HG02884 (cell line): Measurements from ENCODE around the gene CDC14A.
"Not testable (repeated sequence)": the region's sequence is repeated elsewhere in the genome, so short reads cannot be mapped to it uniquely, and the experiment has no call there.

Source experiments
- ATAC-seq: cut with Tn5 transposase; IDR thresholded peaks from one replicate; pipeline ENCODE4 v1.9.1; 2021; ENCODE audit warnings: mild to moderate bottlenecking, moderate library complexity; ENCODE audit not compliant: unreplicated experiment

The CDC14A gene

DNA sequence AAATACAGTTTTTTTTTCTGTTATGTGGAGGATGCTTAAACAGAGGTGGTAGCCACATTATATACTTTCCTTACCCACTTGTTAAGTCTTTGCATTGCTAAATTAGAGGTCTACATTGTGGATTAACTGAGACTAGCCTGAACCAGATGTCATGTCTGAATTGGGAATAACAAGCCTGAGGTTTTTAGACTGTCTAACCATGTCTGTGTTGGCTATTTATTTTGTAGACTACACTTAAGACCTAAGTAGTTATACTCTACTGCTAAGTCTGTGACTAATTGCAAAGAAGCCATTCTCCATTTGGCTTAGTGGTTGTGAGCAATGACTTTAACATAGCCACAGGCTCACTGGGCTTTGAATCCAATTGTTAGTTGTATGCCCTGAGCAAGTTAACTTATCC lies 45.4 kb downstream of the CDC14A start:
- ATAC-seq = no peak

DNA sequence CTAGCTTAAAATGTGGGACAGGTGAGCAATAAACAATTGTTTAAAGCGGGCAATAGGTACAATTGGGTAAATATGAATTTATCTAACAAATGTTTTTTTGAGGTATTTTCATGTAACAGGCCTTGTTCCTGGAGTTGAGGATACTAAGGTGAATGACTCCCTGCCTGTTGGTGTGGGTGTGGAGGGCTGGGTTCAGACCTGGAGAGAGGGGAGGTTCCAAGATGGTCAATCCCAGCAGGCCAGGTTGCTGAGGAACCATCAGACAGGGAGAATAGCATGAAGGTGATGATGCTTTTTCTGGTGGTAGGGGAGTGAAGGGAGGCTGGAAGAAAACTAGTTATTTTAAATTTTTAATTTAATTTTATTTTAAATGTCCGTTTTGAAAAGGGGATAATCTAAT lies 46.3 kb downstream of the CDC14A start:
- ATAC-seq = no peak

DNA sequence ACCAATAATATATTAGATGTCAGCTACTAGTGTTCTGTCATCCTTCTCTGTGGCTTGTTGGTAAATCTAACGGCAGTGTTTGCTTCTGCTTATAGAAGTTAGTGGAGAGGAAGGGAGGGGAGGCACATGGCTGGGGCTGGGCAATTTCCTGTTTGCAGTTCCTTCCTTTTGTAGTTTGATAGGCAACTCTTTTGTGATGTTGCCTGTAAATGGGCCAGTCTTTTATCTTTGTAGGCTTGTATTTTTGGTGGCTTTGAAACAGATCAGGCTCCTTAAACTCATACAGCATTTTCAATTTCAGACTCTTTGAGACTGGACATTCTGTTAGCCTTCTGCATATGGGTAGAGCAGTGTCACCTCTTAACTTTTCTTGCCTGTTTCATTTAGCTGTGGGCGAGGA lies 48.1 kb downstream of the CDC14A start:
- peak; percentile 67 for ATAC-seq

DNA sequence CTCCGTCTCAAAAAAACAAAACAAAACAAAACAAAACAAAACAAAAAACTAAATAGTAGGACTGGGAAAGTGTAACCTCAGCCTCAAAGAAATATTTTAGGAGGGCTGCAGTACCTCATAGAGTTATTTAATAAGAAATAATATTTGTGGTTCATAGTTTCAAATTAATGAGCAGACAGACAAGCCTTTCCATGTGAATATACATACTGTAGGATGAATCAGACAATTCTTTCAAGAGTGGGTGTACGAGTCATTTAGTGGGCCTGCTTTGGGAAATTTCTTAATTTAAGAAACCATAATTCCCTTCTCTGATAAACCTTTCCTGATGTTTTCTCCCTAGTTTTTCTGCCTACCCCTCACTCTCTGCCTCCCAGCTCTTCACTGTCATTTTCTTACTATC lies 52.5 kb downstream of the CDC14A start:
- ATAC-seq = no peak

DNA sequence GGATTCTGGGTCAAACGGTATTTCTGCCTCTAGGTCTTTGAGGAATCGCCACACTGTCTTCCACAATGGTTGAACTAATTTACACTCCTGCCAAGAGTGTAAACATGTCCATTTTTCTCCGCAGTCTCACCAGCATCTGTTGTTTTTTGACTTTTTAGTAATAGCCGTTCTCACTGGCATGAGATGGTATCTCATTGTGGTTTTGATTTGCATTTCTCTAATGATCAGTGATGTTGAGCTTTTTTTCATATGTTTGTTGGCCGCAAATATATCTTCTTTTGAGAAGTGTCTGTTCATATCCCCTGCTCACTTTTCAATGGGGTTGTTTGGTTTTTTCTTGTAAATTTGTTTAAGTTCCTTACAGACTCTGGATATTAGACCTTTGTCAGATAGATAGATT lies 53.6 kb downstream of the CDC14A start:
- not testable (repeated sequence) for ATAC-seq

DNA sequence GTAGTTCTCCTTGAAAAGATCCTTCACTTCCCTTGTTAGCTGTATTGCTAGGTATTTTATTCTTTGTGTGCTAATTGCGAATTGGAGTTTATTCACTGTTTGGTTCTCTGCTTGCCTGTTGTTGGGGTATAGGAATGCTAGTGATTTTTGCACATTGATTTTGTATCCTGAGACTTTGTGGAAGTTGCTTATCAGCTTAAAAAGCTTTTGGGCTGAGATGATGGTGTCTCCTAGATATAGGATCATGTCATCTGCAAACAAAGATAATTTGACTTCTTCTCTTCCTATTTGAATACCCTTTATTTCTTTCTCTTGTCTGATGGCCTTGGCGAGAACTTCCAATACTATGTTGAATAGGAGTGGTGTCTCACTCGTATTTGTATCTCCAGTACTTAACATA lies 55.1 kb downstream of the CDC14A start:
- ATAC-seq = not testable (repeated sequence)

DNA sequence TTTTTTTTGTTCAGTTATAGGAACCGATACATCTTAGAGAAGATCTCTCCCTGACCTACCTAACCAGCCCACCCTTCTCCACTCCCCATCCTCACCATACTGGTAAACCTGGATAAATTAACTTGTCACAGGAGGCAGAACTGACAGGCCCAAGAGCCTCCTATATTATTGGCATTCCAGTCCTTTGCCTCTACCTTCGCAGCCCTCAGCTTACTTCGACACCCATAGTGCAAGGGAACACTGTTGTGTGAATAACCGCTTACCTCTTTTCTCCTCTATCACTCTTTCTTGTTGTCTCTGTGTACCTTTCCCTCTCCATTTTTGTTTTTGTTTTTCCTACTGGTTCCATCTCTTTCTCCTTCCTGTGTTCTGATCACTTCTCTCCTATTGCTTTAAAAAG lies 58.7 kb downstream of the CDC14A start:
- ATAC-seq = no peak

DNA sequence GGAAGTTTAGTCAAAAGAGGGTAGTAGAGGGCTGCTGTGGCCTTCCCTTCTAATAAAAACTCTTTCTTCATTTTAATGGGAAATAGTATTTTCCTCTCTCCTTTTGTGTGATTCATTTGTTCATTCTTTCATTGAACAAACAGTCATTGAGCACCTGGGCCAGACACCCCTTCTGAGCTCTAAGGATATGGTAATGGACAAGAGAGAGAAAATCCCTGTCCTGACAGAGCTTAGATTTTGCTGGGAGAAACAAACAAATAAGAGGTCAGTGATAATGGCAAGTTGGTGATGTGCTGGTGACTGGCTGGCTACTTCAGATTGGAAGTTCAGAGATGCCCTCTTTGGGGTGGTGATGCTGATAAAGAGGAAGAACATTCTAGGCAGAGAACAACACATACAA lies 59.3 kb downstream of the CDC14A start:
- no peak for ATAC-seq

DNA sequence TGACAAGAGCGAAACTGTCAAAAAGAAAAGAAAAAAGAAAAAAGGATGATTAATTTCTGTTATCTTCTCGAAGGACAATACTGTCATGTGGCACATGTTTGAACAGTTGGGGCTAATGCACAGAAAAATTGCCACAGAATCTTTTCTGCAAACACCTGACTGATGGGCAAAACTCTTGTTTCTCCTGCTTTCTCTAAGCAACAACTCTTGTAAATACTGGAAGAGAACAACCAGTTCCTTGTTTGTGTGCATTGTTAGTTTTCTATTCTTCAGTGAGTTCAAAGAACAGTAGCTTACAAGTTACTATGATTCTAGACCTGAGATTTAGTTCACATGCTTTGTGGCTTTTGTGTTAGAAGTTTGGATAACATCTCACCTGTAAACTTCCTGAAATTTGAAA lies 60.7 kb downstream of the CDC14A start:
- ATAC-seq = no peak

DNA sequence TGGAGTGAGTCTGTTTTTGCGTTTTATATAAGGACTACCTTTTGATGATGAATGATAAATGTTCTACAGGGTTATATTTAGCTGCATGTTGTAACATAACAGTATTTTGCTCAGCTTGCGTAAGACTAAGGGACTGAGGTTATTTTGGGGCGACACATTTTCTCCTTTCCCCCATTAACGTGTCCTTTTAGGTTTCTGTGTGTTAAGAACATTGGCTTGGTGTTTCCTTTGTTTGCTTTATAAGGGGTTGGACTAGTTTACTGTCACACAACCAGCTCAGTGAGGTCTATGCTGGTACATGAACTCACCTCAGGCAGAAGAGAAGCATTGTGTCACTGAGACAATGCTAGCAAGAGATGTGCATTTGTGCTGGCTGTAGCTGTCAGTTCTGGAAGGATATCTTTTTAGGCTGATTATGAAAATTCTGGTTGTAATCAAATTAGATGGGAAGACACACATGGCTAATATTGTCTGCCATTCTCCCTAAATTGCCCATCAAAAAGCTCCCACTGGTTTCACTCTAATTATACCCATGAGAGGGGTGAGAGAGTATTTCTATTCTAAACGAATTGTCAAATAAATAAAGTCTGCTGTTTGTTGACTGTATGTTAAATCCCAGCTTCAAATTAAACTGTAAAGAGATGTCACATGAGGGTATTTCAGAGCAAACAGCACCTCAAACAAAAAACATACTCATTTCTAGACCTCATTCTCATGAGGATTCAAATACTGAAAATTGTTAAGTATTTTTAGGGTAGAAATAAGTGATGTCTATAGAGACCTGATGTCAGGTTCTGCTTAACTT lies 62.6 kb downstream of the CDC14A start:
- ATAC-seq = no peak

DNA sequence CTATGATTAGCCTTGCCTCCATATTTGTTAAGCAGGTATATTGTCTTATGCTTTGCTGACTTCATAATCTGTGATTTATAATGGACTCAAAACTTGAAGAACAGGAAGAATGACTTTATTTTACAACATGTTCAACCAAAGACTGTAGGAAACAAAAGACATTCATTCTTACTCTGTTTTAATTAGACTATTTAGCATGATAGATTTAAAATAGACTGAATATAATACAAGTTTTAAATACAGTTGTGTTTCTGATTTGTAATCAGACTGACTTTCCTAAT lies 63.1 kb downstream of the CDC14A start:
- no peak for ATAC-seq

DNA sequence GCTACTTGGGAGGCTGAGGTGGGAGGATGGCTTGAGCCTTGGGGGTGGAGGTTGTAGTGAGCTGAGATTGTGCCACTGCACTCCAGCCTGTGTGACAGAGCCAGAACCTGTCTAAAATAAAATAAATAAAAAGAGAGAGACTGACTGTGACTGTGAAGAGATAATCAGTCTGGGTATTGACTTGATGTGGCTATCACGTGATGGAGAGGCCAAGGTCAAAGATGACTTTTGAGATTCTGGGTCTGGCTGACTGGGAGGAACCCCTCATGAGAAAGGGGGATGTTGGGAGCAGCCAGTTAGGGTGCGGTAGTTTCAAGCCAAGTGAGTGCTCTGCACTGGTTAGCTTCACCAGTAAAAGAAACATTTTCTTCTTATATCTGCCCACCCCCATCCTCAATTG lies 66.8 kb downstream of the CDC14A start:
- no peak for ATAC-seq

DNA sequence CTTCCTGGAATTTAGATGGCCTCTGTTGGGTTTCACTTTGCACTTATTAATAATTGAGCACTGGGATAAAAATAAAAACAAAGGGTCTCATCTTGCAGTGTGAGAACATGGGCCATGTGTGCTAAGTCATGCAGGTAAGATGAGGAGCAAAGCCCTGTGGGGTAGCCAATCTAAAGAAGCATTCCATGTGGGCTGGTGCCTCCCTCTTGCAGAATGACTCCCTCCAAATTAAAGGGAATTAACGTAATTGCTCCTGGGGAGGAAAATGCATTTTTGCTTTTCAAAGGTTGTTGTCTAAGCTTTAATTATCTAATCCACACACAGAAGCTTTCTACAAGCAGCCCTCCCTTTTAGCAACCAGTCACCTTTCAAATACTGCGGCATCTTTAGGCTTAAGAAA lies 69.8 kb downstream of the CDC14A start:
- no peak for ATAC-seq

DNA sequence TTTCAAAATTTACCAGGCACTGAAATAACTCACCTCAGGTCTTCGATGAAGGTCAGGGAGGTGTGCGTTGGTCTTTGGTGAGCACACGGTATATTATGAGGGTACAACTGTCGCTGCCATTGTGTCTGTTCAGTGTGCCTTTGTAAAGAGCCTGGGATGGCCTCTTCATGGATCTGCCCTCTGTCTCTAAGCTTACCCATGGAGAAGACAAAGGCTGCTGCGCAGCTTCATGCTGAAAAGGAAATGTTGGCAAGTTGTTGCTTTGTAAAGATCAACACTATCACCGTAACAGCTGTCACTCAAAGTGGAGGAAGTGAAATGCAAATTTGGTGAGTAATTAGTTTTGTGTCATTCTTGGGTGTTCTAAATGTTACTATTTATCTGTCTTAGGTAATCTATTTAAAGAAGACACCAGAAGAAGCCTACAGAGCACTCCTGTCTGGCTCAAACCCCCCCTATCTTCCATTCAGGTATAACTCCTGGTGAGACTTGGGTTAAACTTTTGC lies 71.6 kb downstream of the CDC14A start:
- peak; percentile 88 for ATAC-seq

DNA sequence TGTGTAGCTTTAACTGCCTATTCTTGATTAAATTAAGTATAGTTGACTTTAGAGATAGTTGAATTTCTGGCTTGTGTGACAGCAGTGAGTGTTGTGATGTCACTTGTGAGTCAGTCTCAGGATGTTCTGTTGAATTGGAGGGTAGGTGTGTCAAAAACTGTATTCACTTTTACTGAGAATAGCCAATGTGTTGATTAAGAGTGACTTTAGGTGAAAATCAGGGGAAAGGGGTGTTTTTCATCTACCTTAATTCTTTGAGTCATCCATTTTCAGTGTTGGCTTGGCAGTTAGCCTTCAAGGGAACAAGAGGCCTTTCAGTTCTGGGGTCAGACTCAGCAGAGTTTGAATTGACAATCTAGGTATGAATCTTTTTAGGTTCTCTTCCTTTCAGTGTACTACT lies 75.9 kb downstream of the CDC14A start:
- ATAC-seq = no peak

DNA sequence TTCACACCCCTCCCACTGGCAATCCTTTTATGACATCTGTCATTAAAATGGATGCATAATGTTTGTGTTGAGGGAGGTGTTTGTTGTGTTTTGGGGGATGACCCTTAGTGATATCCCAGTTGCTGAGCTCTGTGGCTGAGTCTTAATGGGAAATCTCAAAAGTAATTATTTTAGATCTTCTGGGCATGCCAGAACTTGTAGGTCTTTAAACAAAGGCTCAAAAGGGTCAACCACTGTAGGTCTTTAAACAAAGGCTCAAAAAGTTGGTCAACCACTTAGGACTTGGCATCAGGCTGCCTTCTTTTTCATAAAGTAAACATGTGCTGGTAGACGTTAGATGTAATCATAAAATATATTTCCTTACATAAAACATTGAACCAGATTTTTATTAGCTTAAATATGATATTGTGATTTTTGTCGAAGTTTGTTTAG lies 78.0 kb downstream of the CDC14A start:
- ATAC-seq = no peak

DNA sequence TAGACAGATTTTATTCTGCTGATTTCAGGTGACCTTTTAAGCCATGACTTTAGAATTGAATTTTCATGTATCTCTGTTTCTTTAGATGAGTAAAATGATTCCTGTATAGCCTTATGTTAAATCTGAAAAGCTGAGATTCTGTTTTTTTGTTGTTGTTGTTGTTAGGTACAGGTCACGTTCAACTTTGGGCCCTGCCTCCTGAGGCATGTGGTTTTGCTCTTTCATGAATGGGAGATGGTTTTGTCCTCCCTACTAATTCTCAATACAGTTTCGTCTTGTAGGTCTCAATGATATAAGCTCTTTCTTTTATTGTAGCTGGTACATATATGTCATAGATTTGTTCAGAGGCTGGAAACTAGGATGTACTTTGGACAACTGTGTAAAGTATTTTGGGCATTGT lies 79.6 kb downstream of the CDC14A start:
- no peak for ATAC-seq

DNA sequence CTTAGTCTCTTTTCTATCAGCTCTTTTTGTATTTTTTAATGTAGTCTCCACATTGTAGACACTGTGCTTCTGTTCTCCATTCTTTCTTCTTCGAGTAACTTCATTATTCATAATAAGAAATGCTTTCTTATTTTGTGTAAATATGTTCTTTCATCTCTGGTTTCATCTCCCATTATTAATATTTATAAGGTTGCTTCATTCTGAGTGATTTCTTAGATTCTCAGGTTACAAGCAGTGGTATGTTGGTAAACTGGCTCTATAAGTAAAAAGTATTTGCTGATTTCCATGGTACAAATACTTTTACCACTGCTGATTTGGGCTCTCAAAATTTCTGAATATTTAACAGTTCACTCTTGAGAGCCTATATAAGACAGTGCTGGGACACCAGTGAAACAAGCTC lies 81.3 kb downstream of the CDC14A start:
- ATAC-seq = no peak

DNA sequence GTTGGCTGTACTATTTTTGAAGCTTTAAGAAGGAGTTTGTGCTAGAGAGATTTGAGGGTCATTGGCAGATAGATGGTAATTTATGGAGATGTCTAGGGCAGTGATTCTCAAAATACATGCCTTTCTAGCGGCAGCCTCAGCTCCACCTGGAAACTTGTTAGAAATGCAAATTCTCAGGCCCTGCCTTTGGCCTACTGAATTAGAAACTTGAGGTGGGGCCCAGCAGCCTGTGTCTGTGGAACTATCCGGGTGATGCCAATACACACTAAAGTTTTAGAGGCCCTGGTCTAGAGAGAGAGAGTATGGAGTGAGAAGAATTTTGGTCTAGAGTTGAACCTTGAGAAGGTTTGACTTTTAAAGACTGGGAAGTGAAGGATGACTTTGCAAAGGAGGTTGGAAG lies 82.5 kb downstream of the CDC14A start:
- ATAC-seq = no peak

DNA sequence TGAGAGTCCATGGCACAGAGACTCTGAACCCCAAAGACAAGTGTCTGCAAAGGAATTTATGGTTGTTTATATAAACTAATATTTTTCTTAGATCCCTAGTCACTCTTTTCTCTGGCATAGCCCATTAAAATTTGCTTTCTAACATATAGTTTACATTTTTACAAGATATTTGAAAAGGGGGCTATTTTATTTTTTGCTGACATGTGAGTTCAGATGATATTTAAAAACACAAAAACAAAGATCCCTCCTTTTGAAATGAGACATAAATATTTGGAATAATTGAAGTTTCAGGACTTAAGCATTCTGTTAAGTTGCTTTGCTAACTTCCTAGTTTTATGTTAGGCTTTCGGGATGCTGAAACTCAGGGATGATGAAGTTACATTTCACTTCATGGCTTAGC lies 86.1 kb downstream of the CDC14A start:
- ATAC-seq = no peak

DNA sequence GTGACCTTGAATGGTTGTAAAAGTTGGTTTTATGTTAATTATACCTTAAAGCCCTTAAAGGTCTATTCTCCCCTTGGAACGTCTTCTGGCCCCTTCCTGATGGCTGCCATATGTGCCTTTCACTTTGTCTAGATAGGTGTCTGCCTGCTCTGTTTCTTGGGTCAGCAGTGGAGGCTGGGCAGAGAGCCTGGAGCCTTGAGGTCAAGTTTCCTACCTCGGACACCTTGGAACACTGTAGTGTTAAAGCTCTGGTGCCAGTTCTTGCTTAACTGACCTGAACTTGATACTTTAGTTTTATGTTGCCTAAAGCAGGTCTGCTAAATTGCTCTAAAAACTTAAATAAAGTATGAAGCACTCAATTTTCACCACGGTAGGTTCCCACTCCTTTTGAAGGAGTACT lies 86.5 kb downstream of the CDC14A start:
- no peak for ATAC-seq

DNA sequence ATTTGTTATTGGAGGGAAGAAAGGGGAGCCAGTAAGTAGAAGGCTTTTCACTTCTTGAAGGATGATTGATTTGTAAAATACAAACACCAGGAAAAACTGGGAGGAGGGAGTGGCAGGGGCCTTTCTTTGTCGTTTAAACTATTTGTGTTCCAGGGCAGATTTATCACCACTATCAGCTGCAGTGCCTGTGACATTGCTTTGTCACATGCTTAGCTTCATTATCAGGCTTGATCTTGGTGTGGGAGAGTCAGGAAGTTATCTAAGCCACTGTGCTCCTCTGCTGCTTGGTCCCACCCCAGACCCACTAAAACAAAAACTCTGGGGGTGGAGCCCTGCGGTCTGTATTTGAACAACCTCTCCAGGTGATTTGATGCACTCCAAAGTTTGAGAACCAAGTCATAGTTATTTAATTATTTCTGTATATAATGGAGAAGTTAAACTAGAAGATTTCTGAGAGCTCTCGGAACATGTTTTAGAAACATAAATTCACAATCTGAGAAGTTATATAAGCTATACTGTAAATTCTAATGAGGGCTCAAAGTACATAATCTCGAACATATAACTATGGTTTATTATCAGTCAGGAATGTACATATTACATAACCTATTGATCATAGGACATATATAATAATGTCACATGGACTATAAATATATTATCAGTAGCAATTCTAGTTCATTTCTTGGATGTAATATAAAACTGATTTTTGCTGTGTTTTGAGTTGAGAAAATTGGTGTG lies 87.9 kb downstream of the CDC14A start:
- ATAC-seq = peak; percentile 69

DNA sequence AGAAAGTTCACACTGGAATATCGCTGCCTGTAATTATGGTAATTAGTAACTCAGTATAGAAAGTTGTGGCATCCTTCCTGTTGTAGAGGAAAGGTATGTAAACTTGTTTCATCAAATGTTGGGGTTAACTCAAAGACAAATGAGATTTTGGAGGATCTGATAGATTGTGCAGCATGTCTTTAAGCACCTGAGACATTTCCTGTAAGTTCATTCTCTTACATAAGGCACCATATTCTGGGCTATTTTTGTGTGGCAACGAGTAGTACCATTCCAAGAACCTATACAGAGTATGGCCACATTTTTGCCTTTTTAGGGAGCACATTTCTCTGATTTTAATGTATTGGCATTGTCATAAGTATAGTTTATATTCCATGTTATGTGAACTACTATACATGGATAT lies 88.8 kb downstream of the CDC14A start:
- no peak for ATAC-seq
